Hematopoietic multipotent progenitor cell treated with erythropoietin and hydrocortisone succinate and interleukin-3 and kit ligand, for 4 days (in vitro differentiated cells): ENCODE data around the gene SVIP.
A peak's percentile ranks its signal among the peaks of the same experiment; 100 is the strongest.

Experiments used
- DNase-seq: peaks from one replicate; pipeline ENCODE4 v3.0.0-alpha.2; 2015

The SVIP gene, protein sequence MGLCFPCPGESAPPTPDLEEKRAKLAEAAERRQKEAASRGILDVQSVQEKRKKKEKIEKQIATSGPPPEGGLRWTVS

DNA sequence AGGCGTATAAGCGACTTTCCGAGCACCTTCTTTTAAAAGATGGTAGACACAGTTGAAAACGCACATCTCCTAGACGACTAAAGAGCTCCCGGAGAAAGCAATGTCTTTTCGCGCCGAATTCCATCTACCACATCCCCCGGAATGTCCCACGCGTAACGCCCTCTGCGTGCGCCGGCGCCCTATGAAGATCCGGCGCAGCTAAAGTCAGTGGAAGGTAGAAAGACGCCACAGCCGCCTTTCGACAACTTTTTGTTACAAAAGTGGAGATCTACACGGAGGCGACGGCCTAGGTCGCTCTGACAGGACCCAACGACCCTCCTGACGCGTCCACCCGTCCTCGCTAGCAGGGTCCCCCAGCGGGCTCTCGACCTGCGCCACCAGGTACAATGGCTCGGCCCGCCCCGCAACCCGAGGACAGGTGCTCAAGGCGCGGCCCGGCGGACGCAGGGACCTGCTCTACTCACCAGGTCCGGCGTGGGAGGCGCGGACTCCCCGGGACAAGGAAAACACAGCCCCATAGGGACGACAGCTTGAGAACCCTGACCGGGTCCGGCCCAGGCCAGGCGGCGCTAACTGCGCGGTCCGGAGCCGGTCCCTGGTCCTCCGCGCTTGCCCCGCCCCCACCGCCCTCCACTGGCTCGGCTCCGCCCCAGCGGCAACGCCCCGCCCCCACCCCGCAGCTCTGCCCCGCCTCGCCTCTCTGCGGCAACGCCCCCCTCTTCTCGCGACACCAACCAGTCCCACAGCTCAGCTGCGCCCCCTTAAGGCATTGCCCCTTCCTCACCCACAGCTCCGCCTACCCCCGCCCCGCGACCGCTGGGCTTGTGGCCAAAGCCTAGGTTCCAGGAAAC is at the start of gene SVIP:
Gene SVIP (minus strand): TSS at position 571 of the 851 bp plus-strand sequence. CDS start 53 bp downstream, at position 518.
- peak; percentile 97 for DNase-seq

DNA sequence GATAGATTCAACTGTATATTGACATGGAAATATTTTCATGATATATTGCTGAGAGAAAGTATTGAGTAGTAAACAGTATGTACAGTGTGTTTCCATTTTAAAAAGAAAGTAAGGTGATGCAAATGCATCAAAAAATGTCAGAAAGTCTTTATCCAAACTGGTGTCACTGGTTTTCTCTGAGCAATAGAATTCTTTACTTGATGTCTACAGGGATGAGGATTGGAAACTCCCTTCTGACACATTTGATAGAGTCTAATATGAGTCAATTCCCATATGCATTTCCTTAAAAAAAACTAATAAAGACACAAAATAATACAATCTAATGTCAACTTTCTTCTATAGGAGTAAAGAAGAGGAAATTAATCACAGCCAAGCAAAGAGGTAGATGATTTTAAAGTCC is 49.0 kb upstream of the SVIP start:
- no peak for DNase-seq

DNA sequence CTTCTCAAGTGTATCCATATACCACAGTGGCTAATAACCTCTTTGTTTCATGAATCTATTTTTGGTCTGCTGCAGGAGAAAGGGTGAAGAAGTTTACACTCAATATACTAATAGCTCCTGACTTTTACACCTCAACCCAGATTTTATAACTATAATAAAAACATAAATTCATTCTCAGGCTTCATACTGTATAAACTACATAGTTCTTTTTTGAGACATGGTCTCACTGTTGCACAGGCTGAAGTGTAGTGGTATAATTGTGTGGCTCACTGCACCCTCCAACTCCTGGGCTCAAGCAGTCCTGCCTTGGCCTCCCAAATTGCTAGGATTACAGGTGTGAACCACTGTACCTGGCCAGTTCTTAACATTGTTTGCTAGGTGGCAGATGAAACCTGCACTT is 48.4 kb upstream of the SVIP start:
- DNase-seq, result no peak

DNA sequence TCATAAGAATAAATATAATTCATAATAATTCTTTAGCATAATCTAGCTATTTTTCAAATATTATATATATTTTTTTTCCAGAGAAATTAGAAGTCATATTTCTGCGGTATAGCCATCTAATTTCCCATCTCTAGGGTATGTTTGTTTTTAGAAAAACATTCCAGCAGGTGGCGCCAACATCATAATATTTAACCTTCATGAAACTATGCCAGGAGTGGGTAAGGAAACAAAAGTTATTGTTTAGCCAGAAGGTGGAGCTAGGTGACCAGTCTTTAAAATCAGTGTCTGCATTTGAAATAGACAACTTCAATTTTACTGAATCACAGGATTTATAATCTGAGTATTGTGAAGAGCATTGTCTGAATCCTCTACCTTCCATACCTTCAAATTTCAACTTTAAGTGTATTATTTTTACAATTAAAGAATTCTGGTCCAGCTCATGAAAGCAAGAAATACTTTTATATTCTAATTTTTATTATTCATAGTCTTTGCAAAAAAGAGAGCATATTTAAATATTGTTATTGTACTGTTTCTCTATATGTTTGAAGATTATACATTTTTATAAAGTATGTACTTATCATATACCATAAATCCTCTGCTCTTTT is 46.4 kb upstream of the SVIP start:
- peak; percentile 94 for DNase-seq

DNA sequence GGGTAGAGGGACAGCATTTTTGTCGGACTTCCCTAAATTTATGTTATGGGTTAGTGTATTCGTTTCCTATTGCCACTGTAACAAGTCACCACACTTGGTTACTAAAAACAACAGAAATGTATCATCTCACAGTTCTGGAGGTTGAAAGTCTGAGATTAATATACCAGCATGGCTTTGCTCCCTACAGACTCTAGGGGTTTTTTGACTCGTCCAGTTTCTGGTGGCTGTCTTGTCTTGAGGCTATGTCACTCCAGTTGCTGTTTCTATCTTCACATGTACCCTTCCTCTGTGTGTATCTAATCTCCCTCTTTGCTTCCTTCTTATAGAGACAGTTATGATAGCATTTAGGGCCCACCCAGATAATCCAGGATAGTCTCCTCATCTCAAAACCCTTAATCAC is 39.7 kb upstream of the SVIP start:
- no peak for DNase-seq

DNA sequence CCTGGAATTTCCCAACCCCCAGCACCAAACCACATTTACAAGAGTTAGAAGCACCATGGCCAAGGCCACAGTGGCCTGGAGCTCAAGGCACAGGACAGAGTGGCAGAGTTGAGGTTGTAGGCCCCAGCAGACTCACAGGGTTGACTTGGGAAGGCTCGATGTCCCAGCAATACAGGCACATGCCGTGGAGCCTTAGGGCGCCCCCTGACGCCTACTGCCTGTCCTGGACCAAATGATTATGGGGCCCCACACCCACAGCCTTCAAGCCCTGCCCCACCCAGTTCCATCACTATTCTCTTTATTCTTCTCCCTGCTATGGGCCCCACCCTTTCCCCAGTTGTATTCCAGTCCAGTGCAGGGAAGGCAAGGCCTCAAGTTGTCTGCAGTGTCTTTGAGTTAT is 30.6 kb upstream of the SVIP start, which contains the start of gene CCDC179:
Gene CCDC179 (minus strand): TSS at position 234 of the 400 bp plus-strand sequence. CDS start 53 bp downstream, at position 181.
- DNase-seq, result no peak

DNA sequence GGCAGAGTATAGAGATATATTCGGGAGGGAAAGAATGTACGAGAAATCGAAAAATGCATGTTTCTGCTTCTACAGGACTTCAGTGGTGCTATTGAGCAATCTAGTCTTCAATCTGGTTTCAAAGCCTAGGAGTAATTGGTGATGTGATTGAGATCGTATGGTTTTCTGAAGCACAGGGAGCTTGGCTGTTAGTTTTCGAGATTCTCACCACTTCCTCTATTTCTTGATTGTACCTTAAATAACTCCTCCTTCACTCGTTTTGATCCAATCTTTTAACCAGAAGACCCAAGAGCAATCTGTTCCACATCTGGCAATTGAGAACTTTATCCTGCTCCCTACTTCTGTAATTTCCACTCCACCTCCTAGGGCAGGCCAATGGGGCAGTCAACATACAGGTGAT is 30.2 kb upstream of the SVIP start:
- peak; percentile 25 for DNase-seq

DNA sequence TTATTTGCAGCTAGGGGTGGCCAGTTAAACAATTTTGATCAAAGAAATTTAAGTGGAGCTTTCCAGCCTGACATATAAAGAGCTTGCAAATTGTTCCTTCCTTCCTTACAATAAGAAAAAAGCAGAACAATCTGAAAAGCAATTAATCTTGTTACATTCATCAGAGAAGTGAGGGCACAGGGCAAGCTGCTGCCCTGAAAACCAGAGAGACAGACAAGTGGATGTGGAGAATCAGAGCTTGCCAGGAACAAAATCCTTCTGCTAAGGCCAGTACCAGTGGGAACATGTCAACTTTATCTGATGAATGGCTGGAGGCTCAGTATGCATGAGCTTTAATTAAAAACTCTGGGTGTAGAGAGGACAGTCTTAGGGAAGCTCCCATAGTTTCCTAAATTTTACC is 21.9 kb upstream of the SVIP start:
- DNase-seq, result peak; percentile 15

DNA sequence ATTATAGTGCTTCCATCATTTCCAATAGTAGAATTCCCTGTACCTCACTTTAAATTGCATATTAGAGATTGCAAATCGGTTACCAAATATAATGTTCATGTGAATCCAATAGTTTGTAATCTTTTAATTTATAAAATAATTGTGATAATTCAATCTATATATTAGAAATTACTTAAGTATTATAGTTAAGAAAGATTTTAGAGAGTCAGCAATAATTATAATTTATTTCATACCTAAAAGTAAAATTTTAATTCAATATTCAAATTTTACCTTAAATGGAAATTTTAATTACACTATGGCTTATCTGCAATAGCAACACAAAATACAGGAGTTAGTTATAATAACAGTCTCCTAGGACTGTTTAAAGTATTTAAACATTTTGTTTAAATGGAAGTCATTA is 17.1 kb upstream of the SVIP start:
- DNase-seq, result no peak

DNA sequence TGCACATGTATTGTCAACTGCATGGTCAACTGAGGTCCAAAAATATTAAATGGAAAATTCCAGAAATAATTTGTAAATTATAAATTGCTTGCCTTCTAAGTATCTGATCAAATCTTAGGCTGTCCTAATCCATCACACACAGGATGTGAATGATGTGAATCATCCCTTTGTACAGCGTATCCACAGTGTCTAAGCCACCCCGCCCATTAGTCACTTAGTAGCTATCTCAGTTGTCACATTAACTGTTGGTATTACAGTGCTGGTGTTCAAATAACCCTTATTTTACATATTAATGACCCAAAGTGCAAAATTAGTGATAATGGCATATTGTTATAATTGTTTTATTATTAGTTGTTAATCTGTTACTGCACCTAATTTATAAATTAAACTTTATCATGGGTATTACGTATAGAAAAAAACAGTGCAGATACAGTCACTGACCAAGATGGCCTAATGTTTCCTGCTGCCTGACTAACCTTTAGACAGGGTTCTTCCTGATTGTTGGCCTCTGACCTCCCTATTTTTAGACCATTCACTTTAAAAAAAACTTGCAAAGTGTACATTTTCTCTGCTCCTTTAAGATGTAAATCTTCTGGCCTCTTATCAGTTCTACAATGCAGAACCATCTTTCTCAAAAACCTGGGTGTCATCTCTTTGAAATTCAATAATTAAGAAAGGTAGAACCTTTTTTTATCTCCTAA is 2.9 kb upstream of the SVIP start:
- peak; percentile 72 for DNase-seq

DNA sequence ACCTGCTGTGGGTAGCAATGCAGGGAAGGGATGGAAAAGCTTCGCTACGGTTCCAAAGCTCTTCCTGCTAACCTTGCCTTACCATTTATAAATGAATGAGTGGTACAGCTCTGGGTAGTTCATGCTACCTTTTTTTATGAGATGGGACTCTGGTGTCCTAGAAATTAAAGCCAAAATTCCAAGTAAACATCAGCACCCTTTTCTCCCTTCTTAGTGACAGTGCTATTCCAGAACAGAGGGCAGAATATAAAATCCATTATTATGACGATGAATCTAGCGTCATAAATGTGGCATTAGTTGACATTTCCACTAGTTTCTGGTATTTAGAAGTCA is 447 bp upstream of the SVIP start:
- no peak for DNase-seq

DNA sequence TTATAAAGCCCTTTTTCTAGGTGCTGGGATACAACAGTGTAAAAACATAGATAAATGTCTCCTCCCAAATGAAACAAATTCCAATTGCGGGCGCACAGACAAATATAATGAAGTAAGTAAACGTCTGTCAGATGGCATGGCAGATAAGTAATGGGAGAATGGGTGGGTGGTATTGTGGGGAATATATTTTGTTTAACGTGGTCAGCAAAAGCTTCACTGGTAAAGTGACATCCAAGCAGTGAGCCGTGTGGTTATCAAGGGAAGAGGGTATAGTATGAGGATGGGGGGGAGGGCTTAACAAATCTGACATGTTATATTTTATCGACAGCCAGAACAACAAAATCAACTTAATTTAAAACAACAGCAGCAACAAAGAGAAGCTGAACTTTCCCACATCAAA is 1.2 kb downstream of the SVIP start:
- peak; percentile 68 for DNase-seq

DNA sequence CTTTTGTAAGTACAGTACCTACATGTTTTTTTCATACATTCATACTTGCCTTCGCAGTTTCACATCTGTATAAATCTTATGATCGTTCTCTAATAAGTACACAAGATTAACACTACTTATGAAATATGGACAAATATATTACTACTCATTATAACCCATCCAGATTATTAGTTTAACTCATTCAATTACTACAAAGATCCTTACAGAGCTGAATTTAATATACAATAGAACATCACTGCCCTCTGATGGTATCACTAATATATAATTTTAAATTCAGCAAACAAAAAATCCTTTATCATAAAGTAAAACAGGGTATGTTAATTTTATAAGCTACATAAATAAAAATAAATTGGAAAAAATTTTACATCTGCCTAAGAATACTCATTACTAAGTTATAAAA is 7.4 kb downstream of the SVIP start:
- no peak for DNase-seq

DNA sequence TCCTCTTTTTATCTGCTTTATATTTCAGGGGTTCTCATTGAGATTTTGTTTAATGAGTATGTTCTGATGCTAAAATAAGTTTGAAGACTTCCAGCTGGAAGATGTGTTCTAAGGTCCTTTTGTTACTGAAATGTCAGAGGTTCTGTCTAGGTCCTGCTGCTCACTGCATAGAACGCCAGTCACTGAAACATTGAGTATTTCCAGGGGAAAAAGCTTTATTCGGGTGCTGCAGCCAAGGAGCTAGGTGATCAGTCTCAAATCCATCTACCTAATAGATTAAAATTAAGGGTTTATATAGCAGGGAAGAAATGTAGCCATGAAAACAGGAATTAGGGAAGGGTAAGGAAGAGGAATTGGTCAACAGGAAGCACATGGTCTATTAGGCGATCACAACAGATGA is 19.7 kb downstream of the SVIP start:
- DNase-seq, result no peak

DNA sequence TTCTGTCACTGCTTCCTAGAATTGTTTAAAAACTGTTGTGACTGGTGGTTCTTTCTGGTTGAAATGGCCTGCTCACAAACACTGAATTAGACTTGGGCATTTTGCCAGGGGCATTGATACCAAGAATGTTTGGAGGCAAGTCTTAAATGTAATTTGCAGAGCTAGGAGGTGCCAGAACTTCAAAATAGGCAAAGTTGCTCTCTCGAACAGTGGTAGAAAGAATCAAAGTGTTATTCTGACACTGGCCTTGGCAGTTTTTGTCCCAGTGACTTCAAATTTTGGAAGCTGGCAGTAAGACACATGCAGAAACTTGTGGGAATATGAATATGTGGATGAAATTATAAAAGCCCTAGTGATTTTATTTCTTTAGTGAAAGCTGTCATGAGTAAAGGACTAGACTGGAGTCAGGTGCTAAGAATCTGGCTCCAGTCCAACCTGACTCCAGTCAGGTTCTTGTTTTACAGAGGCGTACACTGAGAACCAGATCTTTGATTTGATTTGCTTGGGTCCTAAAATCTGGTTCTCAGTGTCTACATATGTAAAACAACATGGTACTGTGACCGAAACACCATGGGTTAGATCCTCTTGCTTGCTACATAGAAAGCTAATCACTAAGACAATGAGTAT is 20.9 kb downstream of the SVIP start:
- no peak for DNase-seq

DNA sequence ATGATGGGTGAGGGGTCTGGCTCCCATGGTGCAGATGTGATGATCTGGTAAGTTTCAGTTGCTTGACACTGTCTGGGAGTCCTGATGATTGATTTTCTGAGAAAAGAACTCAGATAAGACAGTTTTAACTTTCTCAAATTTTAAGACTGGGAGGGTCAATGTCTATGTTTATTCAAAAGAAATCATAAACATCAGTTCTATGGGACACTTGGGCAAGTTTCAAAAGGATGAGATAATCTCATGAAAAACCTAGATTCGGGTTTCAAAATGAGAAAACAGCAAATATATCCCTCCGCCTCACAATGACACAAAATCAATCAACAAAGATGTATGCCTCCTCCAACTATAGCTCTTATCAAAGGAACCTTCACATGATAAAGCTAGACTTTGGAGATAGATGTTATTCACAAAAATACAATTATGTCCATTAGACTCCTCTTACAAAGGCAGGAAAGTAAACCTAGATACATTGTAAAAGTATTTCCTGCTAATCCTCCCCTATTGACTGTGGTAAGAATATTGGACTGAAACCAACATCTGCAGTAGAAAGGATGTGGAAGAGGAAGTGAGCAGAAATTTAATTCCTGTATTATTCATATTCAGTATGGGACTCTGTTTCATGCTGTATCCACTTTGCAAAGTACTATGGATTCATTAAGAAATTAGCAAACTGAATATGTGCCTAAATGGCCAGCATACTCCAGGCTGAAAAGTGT is 21.6 kb downstream of the SVIP start:
- peak; percentile 31 for DNase-seq

DNA sequence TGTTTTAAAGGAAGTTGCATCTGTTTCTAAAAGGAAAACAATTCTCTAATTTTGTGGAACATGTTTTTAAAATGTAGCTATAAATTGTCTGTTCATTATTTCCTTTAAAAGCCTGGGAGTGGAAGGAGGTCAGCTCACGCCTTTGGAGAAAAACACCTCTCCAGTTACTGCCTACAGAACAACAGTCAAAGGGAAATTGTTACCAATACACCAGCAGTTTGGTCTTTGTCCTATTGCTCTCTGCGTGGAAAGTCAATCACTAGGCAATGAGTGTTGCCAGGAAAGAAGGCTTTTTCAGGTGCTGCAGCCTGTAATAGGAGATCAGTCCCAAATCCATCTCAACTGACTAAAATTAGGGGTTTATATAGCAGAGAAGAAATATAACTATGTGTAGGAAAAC is 22.2 kb downstream of the SVIP start:
- no peak for DNase-seq

DNA sequence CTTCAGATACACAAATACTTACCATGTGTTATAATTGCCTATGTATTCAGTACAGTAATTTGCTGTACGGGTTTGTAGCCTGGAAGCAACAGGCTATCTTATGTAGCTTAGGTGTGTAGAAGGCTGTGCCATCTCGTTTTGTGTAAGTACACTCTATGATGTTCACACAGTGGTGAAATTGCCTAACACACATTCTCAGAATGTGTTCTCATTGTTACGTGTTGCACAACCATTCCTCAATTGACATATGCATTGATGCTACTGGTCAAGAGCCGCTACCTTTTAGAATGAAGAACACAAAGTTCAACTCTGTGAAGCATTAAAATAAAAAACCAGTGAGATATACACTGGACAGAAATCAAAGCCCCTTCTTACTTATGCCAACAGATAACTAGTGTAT is 26.7 kb downstream of the SVIP start:
- DNase-seq, result no peak

DNA sequence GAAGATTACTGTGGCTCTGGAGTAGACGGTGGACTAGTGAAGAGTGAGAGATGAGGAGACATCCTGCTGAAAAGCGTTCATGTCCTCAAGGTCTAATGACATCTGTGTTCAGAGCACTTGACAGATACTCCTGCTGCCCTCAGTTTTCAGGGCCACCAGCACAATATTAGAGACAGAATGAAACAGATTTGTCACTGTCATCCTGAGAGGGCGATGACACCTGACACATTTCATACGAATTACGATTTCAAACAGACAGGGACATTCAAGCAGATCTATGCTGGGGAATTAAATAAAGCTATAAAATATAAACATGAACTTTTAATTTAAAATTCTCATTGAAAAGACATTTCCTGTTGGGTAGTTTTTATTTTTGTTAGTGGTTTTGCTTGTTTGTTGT is 29.1 kb downstream of the SVIP start:
- DNase-seq, result no peak

DNA sequence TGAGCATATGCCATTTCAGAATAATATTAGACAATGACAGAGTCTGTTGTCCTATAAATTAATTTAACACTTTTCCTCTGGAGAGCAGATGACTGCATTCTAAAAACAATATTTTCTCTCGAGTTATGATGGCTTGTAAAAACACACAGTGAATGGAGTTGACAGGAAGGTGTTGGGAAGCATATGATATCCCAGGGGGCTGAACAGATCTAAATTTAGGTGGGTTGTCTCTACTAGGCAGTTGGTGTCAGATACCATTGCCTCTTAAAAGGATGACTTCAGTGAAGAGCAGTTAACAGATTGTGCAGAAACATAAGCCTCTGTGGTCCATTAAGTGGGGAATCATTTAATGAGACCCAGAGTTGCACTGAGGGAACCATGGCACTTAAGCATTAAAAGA is 30.7 kb downstream of the SVIP start:
- DNase-seq, result no peak

DNA sequence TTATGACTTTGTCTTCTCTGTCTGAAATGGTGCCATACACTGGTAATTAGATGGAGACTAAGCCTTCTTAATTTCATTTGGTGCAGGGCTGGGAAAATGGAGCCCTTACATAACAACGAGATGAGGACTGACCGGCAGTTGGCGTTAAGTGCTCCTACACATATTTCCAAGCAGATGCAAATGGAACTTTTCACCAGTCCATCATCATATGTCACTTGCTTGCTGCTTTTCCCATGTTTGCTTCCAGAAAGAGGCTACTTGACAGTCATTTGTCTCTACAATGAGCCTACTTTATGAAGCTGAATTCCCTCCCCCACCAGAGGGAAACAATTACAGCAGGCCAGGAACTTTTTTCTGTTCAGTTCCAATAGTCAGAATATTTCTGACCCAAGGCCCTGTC is 32.6 kb downstream of the SVIP start:
- DNase-seq, result no peak

DNA sequence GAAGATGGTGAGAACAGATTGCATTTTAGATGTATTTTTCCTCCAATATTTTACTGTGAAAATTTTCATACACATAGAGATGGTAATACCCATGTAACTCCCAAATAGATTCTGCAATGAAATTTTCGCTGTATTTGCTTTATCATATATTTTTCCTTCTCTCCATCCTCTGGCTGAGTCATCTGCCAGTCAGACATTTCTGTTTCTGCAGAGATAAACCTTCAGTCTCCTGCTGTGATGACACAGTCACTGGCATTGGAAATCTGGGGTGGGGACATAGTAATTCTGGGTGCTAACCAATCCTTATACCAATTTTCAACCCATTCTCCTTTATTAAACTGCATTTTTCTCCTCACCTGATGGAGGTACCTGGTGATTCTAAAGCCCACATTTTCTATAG is 33.7 kb downstream of the SVIP start:
- DNase-seq, result peak; percentile 27

DNA sequence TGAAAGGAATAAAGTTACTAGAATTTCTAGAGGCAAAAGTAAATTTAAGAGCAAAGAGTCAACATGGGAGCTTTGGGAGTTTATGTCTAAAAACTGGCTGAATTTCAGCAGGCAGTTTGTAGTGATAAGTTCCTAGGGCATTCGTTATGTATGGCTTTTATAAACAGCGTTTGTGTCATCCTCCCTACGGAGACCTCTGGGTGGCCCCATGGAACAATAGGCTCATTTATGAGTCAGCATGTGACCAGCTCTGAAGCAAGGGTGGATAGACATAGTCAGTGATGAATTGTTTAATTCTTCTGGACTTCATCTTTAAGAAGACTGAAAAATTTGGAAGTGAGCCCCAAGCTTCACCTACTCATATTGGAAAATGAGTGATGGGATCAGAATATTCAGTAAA is 37.1 kb downstream of the SVIP start:
- peak; percentile 42 for DNase-seq
